ENCODE results near the gene ZNF672.

The ZNF672 gene

GRCh38 chr1:248834343-248834940 is 3.6 kb upstream of the ZNF672 start:
- in situ Hi-C loops (cut with MboI; ENCODE audit: low pct_unique_long_range_greater_than_20kb, low sequenced_read_pairs, unreplicated experiment), result no loop called here
- no peak for DNase-seq (ENCODE audit: low spot score)
- TF ChIP-seq CTCF (IDR thresholded peaks at IDR 0.05; ENCODE audit: extremely low read depth, insufficient read depth, missing control alignments), result no peak

- no peak for TF ChIP-seq CTCF (IDR thresholded peaks at IDR 0.05; ENCODE audit: extremely low read depth, insufficient read depth, missing control alignments)
- DNase-seq (ENCODE audit: low spot score), result no peak
- in situ Hi-C loops (cut with MboI; ENCODE audit: low pct_unique_long_range_greater_than_20kb, low sequenced_read_pairs, unreplicated experiment), result no loop called here
These were observed 811 bp upstream of the ZNF672 start for GRCh38 chr1:248837045-248837780.

DNA sequence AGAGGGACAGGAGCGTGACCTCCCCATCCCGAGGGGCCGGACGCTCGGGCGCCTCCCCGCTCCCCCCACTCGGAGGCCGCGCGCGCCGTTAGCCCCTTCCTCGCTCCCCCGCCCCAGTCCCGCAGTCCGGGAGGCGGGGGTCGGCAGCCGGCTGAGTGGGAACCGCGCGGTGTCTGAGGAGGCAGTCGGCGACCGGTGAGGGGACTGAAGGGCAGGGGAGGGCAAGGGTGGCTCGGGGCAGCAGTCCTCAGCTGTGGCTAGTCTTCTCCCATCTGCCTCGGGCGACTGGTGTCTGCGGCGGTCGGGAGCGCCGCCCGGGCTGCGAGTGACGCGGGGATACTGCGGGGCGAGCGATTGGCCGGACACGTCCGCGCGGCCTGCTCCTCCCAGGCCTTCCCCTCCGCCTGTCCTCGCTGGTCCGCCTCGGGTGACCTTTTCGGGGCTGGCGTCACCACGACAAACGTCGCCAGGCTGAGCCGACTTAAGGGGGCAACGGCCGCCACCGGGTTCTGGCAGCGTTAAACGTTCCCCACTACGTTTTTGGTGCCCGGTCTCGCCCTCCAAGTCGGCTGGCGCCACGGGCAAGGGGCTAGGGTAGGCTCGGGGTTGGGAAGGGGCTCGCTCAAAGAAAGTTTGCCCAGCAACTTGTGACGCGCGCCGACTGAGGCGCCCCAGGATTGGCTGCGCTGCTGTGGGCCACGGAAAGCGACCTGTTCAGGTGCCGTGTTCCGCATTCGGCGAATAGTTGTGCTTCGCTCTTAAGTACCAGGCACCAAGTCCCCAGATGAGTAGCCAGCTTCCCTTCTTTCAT is 538 bp downstream of the ZNF672 start:
- no peak for TF ChIP-seq CTCF (IDR thresholded peaks at IDR 0.05; ENCODE audit: extremely low read depth, insufficient read depth, missing control alignments)
- DNase-seq (ENCODE audit: low spot score), result peak; percentile 88
- in situ Hi-C loops (cut with MboI; ENCODE audit: low pct_unique_long_range_greater_than_20kb, low sequenced_read_pairs, unreplicated experiment), result no loop called here

DNA sequence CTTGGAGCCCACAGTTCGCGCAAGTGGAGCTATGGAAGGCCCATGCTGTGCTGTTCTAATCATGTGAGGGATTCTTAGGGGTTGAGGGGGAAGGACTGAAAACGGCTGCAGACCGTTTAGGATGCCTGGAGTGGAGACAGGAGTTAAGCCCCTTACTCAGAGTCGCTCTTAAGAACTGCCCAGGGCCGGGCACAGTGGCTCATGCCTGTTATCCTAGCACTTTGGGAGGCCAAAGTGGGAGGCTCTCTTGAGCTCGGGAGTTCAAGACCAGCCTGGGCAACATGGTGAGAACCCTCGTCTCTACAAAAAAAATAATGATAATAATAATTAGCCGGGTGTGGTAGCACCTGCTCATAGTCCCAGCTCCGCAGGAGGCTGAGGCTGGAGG is 1.1 kb downstream of the ZNF672 start:
- no peak for DNase-seq (ENCODE audit: low spot score)
- in situ Hi-C loops (cut with MboI; ENCODE audit: low pct_unique_long_range_greater_than_20kb, low sequenced_read_pairs, unreplicated experiment), result no loop called here
- no peak for TF ChIP-seq CTCF (IDR thresholded peaks at IDR 0.05; ENCODE audit: extremely low read depth, insufficient read depth, missing control alignments)

- no peak for TF ChIP-seq CTCF (IDR thresholded peaks at IDR 0.05; ENCODE audit: extremely low read depth, insufficient read depth, missing control alignments)
- in situ Hi-C loops (cut with MboI; ENCODE audit: low pct_unique_long_range_greater_than_20kb, low sequenced_read_pairs, unreplicated experiment), result no loop called here
- DNase-seq (ENCODE audit: low spot score), result no peak
These were observed 2.9 kb downstream of the ZNF672 start for GRCh38 chr1:248840946-248841345.

DNA sequence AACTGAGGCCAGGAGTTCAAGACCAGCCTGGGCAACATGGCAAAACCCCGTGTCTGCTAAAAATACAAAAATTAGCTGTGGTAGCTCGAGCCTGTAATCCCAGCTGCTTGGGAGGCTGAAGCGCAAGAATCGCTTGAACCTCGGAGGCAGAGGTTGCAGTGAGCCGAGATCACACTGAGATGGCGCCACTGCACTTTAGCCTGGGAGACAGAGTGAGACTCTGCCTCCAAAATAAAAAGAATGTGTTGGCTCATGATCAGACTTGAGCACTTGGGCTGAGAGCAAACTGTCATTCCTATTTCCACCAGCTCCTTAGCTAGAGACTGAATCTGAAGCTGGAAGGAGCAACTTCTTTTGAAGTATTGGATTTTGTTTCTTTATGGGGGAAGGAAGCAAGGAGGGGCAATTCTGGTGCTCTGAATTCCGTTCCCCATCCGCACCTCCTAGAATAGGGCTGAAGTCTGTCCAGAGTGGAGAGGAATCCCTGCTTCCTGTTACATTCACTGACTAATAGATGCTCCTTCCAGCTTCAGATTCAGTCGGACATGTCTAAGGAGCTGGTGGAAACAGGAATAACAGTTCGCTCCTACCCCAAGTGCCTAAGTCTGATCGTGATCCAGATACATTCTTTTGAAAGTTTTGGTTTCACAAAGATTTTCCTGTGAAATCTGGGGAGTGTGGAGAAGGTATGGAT is 3.8 kb downstream of the ZNF672 start:
- in situ Hi-C loops (cut with MboI; ENCODE audit: low pct_unique_long_range_greater_than_20kb, low sequenced_read_pairs, unreplicated experiment), result no loop called here
- TF ChIP-seq CTCF (IDR thresholded peaks at IDR 0.05; ENCODE audit: extremely low read depth, insufficient read depth, missing control alignments), result peak; percentile 58
- no peak for DNase-seq (ENCODE audit: low spot score)
